HG02571 (cell line): Measurements from ENCODE around the gene NAV2.
"Not testable (repeated sequence)": the region's sequence is repeated elsewhere in the genome, so short reads cannot be mapped to it uniquely, and the experiment has no call there.

Source experiments
- ATAC-seq: cut with Tn5 transposase; IDR thresholded peaks from one replicate; pipeline ENCODE4 v1.9.1; 2021; ENCODE audit warnings: mild to moderate bottlenecking, moderate library complexity; ENCODE audit not compliant: unreplicated experiment

The NAV2 gene

GRCh38 chr11:19882356-19882755, 169.7 kb downstream of the NAV2 start:
- no peak for ATAC-seq

- ATAC-seq, result no peak
Measured at GRCh38 chr11:19886498-19886897, 173.9 kb downstream of the NAV2 start.

GRCh38 chr11:19887842-19888241, 175.2 kb downstream of the NAV2 start:
- no peak for ATAC-seq

DNA sequence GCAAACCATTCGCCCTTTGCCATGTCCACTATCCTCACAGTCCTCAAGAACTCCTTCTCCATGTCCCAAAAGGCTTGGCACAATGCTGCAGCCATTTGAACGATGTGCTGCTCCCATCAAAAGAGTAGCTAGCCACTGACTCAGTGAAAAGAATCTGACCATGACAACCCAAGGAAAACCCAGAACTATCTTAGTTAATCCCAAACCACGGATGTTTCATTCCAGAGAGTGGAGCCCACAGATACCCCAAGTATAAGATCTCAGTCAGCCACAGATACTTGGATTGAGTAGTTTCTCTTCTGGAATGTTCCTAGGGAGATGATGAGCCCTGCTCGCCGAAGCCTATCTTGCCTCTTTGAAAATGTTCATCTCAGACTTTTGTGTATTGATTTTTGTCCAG, 176.9 kb downstream of the NAV2 start:
- ATAC-seq, result no peak

DNA sequence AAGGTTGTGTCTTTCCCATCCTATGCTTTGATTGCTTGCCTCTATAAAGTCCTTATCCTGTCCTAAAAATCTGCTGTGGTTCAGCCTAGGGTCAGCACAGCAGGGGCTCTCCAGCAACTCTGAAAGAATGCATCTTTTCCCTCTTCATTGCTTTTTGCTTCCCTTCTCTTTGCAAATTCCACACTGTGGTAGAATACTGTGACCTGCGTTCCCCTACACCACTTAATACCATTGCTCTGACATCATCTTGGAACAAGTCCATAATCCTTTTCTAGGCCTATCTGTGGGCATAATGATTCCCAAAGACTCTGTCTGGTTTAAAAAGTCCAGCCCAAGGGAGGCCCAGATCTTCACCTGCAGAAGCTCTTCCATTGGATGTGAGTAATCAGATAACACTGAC, 177.7 kb downstream of the NAV2 start:
- no peak for ATAC-seq

DNA sequence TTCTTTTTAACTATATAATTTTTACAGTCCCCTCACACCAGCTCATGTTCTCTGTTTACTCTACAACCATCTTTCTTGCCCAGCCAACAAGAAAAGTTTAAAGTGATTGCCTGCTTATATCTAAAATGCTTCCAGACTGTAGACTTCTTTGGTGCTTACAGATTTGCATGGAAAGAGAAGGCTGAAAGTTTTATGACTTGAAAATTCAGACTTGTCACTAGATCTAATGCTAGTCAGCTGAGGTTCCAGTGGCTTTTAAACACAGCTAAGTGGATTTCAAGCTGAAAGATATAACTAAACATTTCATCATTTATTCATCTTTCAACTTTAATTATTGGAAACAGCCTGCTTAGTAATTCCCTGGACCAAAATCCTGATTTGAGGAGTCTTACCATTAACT, 178.4 kb downstream of the NAV2 start:
- ATAC-seq, result no peak

- no peak for ATAC-seq
Measured at GRCh38 chr11:19892387-19892786, 179.8 kb downstream of the NAV2 start.

DNA sequence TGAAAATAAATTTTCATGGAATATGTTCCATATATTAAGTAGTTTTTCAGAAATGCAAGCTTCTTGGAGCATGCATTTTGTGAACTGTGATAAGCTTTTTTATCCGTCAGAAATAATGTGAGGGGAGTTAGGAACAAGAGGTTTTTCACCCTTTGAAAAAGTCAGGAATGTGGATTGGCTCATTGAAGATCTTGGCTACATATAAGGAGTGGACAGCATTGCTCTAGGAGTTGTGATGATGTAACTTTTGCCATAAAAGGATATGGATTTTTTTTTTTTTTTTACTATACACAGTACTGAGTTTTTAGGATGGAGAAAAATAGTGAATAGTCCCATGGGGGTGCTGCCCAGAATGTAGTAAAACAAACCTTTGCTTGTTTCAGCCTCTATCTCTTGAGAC, 180.2 kb downstream of the NAV2 start:
- no peak for ATAC-seq

GRCh38 chr11:19894404-19894803, 181.8 kb downstream of the NAV2 start:
- no peak for ATAC-seq

- ATAC-seq, result not testable (repeated sequence)
Measured at GRCh38 chr11:19895037-19895436, 182.4 kb downstream of the NAV2 start.

GRCh38 chr11:19895776-19896175, 183.1 kb downstream of the NAV2 start:
- ATAC-seq, result no peak

DNA sequence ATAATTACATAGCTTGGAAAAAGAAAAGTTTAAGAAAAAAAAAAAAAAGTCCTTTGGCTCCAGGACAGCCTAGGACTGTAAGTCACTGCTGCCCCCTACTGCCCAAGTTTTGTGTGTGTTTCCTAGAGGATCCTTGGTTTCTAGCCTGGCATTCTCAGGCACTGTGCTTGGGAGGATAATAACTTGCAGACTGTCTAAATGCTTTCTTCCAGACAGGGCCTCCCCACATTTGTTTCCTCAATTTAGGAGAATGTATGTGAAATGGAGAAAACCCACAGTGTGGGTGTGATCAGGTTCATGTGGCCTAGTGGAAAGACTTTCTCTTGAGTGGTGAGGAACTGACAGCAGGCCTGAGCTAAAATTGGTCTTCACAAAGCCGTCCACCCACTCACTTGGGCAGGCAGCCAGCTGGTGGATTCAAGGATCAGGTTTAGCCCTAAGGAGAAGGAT, 191.0 kb downstream of the NAV2 start:
- peak; percentile 61 for ATAC-seq

- no peak for ATAC-seq
Measured at GRCh38 chr11:19905280-19905853, 192.7 kb downstream of the NAV2 start.

DNA sequence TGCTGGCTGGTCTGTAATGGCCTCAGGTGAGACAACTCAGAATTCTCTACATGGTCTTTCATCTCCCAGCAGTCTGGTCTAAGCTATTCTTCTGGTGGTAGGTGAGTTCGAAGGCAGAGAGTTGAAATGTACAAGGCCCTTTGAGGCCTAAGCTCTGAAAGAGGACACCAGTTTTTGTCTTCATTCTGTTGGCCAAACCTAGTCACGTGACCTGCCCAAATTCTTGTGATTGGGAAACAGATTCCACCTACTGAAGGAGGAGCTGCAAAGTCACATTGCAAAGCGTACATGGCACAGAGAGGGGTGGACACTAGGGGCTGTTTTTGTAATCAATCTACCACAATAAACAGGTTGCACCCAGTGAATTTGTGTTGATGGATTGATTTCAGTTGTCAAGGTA, 193.5 kb downstream of the NAV2 start:
- ATAC-seq, result no peak

DNA sequence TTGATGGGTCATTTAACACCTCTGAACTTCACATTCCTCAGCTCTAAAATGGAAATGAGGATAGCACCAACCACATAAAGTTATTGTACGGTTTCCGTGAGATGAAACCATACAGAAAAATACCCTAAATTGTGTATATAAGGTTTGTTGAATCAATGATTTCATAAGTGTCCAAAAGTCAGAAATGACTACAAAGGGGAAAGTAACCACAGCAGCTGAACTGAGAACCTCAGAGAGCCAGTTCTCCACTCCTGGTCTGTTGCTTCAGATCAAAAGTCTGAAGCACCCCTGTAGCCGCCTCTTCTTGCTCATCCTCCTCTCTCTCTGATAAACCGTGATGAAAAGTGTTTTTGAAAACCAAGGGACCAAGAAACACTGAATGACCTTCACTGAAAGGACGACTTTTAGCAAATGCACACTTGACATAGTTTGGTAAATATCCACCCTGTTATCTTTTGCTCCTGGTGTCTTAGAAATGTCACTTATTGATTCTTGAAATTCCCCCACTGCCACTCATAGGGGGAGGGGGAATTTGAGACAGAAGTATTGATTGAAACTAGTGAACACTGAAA, 194.5 kb downstream of the NAV2 start:
- ATAC-seq, result peak; percentile 68

GRCh38 chr11:19907839-19908238, 195.2 kb downstream of the NAV2 start:
- ATAC-seq, result no peak

GRCh38 chr11:19910931-19911330, 198.3 kb downstream of the NAV2 start:
- ATAC-seq, result no peak

GRCh38 chr11:19912115-19912957, 199.7 kb downstream of the NAV2 start:
- no peak for ATAC-seq

- no peak for ATAC-seq
Measured at GRCh38 chr11:19912958-19913892, 200.6 kb downstream of the NAV2 start.

DNA sequence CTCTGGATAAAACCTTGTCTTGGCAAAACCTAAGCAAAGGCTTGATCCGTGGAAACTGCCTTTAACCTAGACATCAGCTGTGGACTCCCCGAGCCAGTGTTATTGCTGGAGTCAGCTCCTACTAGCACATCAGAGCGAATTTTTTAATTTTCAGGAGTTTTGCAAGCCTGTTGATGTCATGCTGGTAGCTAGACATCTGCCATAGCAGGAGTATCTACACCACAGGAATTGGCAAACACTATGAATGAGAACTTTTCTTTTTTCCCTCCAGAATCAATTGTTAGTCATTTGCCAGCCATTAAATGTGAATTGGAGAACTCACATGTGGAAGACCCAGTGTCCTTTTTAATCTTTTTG, 201.2 kb downstream of the NAV2 start:
- no peak for ATAC-seq

DNA sequence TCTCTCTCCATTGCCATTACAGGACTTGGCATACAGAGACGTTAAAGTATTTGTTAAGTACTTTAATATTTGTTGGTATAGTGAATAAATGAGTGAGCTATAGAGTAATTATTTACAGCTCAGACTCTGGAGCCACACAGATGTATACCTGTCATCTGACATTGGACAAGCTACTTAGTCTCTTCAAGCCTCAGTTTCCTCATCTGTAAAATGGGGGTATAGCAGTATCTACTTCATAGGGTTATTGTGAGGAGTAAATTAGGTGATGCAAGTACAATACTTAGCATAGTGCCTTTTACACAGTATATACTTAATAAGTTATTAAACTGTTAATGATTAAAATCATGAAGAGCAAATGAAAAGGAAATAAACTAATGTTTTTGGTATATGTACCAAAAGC, 203.2 kb downstream of the NAV2 start:
- ATAC-seq, result no peak
